ENCODE measurements around the gene SFMBT2.

SFMBT2 gene

DNA sequence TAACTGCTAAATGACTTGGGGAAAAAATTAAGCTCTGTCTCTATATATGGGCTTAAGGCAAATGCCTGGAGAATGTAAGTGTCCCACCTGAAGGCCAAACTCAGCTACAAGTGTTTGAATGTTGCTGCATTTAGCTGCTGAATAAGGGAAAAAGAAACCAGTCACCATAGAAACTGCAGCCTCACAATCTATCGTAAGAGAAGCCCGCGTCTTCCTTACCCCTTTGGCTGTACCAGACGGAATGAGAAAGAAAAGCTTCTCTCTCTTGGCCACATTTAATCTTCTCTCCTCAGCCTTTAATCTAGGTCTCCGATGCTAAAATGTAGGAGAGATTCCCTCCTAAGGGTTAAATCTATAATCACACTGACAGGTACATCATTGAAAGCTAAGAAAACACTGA lies 147.2 kb downstream of the SFMBT2 start:
- DNase-seq (ENCODE audit: low spot score), result no peak

DNA sequence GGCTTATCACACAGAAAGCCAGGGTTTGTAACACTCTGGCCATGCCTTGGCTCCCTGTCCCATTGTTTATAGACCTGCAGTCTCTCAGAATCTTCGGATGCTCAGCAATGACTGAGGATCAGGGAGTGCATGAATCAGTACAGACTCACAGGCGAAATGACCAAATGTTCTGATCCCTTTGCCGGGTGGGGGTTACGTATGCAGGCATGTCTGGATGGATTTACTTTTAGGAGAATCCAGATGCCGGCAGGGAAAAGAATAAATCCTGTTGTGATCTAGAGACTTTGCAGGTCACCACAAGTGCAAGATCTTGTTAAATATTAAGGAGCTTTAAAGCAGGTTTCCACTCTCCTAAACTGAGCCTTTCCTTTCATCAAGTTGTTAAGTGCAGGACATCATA lies 149.5 kb downstream of the SFMBT2 start:
- DNase-seq (ENCODE audit: low spot score), result no peak

- DNase-seq (ENCODE audit: low spot score), result no peak
These were observed 149.9 kb downstream of the SFMBT2 start for GRCh38 chr10:7260912-7261311.

GRCh38 chr10:7260412-7260900 lies 150.4 kb downstream of the SFMBT2 start:
- no peak for DNase-seq (ENCODE audit: low spot score)

DNA sequence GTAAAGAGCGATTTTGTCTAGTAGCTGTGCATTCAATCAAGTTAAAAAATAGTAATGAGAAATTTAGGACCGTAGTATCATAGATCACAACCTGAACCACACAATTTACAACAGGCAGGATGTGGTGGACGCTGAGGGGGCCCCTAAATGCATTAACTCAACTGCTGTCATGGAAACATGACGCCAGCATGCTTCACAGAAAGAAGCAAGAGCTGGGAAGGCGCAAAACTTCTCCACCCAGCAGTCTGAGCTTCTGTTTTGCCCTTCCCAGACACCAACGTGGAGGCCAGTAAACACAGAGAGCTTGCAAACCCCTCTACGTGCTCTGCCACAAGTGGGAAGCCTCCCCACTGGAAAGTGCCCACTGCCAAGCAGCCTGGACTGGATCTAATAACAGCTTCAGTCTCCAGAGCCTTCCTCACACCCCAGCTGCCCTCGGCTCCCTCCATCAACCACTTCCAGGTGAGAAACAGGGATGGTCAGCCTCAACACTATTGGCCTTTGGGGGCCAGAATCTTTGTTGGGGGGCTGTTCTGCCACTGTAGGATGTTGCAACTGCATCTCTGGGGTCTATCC lies 151.8 kb downstream of the SFMBT2 start:
- DNase-seq (ENCODE audit: low spot score), result no peak

- DNase-seq (ENCODE audit: low spot score), result no peak
These were observed 155.3 kb downstream of the SFMBT2 start for GRCh38 chr10:7255517-7255916.

DNA sequence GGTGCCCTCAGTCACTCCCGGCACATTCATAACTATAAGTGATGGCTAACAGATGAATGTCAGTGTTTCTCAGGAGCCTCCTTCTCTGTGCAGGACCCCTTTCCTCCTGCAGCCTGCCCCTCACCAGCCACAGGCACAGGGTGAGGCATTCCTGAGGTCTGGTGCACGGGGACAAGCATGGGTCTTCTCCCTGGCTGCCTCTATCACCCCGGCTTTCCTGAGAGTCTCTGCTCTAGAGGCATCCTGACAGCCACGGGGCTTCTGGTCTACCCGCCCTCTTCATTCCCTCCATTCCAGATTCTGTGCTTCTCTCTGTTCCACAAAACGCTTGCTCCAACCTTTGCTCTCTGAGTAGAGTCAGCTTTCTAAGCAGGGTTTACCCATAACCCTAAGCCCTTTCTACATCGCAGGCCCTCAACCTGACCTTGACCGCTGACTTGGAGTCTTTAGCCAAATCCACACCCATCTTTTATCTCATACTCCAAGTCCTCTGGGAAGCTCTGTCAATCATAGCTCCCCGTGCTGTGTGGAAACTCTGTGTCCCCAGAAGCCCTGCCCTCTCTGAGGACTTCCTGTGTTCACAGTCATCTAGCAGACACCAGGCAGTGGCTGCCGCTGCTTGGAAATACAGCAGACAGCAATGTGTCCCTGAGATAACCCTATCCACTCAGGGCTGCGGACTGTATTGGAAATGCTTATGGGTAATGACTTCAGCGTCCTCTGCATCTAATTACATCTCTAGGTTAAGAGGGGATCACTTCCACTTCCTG lies 159.0 kb downstream of the SFMBT2 start:
- DNase-seq (ENCODE audit: low spot score), result no peak

- DNase-seq (ENCODE audit: low spot score), result no peak
These were observed 160.6 kb downstream of the SFMBT2 start for GRCh38 chr10:7250236-7250635.

DNA sequence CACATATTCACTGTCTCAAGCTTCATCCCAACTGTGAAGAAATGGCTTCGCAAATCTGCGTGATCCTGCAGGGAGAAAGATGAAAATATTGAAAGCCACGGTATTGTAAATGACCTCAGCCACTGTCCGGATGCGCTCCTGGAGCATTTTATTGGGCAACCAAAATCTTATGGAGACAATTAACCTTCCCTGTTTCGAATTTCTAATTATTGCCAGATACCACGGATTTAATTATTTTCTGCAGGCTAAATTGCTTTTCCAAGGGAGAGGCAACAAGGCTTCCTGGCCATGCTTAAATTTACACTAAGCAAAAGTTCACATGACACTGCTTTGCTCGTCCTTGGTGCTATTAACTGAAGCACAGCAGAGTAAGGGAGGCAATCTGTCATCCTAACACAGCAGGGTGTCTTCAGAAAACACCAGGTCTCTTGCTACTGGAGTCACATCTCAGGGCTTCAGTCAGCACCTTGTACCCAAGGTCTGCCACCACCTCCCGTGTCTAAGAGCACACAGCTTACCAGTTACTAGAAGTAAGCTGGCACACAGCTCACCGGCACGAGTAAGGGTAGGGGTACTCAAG lies 162.2 kb downstream of the SFMBT2 start:
- DNase-seq (ENCODE audit: low spot score), result no peak

- no peak for DNase-seq (ENCODE audit: low spot score)
These were observed 162.7 kb downstream of the SFMBT2 start for GRCh38 chr10:7248148-7248547.

- no peak for DNase-seq (ENCODE audit: low spot score)
These were observed 165.3 kb downstream of the SFMBT2 start for GRCh38 chr10:7245505-7245904.

DNA sequence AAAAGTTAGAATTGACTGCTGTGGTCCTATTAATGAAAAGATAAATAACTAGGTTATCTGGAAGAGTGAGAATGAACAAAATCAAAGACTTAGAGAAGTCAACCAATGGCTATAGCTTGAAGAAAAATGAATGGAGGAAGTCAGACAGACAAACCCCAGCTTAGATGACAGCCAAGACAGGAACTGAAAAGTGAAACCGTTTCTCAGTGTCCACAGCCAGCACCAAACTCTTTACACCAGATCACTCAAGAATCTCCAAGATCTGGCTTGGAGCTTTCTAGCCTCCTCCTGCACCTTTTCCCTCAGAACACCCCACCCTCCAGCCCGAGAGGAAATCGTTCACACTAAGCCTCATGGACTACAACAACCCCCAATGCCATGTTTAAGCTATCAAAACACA lies 167.0 kb downstream of the SFMBT2 start:
- no peak for DNase-seq (ENCODE audit: low spot score)

GRCh38 chr10:7243139-7243538 lies 167.7 kb downstream of the SFMBT2 start:
- DNase-seq (ENCODE audit: low spot score), result no peak

DNA sequence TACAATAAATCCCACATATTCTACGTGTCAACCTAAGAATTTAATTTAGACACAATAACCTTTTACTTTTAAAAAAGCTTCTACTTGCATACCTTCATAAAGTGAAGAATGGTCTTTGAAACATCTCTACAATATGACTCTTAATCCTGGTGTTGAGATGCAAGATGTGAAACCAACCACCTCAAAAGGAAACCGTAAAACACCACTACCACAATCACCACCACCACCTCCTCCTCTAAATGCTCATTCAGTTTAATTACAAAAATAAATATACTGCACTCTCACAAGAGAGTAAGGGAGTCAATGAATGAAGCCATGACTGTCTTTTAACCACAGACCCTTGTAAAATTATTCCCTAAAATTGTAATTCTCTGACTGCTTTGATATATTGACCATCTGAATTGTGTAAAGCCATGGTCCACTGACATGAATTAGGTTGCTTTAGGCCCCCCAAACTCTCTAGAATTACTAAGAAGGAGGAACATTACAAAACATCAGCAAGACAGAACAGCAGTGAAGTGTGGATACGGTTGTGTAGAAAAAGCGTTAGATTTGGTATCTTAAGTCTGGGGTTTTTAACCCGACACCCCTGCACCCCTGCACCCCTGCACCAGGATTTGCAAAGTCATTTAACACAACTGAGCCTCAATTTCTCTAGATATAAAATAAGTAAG lies 171.4 kb downstream of the SFMBT2 start:
- DNase-seq (ENCODE audit: low spot score), result no peak

DNA sequence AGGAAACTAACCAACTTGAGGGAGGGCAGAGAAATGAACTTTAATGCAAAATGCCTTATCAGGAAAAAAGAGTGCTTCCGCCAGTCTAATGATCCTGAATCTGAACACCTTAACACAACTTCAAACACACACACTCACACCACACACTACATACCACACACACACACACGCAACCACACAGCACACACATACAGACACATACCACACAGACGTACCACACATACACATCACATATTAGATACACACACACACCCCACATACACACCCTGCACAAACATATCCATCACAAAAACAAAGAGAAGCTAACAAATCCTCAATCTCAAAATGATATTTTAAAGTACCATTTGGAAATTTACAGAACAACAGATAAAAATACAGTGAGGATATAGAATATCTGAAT lies 175.5 kb downstream of the SFMBT2 start:
- DNase-seq (ENCODE audit: low spot score), result no peak

DNA sequence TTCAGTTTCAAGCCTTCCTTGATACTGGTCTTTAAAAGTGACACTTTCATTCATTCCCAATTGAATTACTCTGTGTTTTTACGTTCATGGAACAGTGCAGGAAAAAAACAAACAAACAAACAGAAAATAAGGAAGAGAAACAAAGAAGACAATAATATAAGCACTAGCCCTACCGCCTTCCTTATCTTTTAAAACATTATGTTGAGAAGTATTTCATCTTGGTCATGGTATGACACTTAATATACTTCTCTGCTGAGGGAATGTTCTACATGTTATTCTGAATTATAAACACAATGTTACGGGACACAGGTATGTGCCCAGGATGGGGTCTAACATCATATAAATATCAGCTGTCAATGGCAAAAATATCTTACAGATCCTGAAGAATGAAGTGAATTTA lies 176.7 kb downstream of the SFMBT2 start:
- DNase-seq (ENCODE audit: low spot score), result no peak

- DNase-seq (ENCODE audit: low spot score), result no peak
These were observed 177.4 kb downstream of the SFMBT2 start for GRCh38 chr10:7233259-7233991.

GRCh38 chr10:7231509-7232414 lies 179.1 kb downstream of the SFMBT2 start:
- DNase-seq (ENCODE audit: low spot score), result no peak

GRCh38 chr10:7230951-7231350 lies 179.9 kb downstream of the SFMBT2 start:
- DNase-seq (ENCODE audit: low spot score), result no peak

- no peak for DNase-seq (ENCODE audit: low spot score)
These were observed 180.8 kb downstream of the SFMBT2 start for GRCh38 chr10:7230036-7230435.

- DNase-seq (ENCODE audit: low spot score), result no peak
These were observed 185.7 kb downstream of the SFMBT2 start for GRCh38 chr10:7225133-7225532.
